Measurements from ENCODE around the gene LMNTD2. TPM values are rescaled to one million over a fixed set of nuclear protein-coding genes. Genes with fewer than 3 reads are reported as not detected.

LMNTD2 gene
- total and polyA plus RNA-seq, 2 donors (not counting 3 experiments of a cell fraction or from before 2014, with no cell fraction given) = 2.1 to 2.6 TPM

GRCh38 chr11:563066-563811, 2.7 kb upstream of the LMNTD2 start:
- H3K9ac ChIP-seq (replicated peaks; ENCODE audit: extremely low read depth, insufficient read depth, low read length) = no peak overlapping the region
- no peaks in the 10 kb centered on the region for H4K20me1 ChIP-seq (replicated peaks; ENCODE audit: control insufficient read depth, extremely low read depth, insufficient read depth, low read length)
- DNase-seq (ENCODE audit: low read depth, low spot score) (no peak), FAIRE-seq (no peak)
- ChIA-PET CTCF (interaction anchor here (1.5 to 2.2 kb wide), 2 partner anchors 9 to 12 kb away, joined by 6 to 7 read pairs; partner anchors contain the start of gene PHRF1), POLR2A (no interaction called here)
- no peaks in the 10 kb centered on the region for H3K79me2 ChIP-seq (ENCODE audit: control insufficient read depth, insufficient read depth, low read length)
- no peak overlapping the region for H3K27ac ChIP-seq (ENCODE audit: insufficient read depth, low read depth, low read length)
- H3K4me3 ChIP-seq (replicated peaks in 1 of 3; ENCODE audit: insufficient read depth in 1 of 3, low read depth in 1 of 3, low read length in 3 of 3) = no peak overlapping the region
- BruUV-seq (replicated peaks) = no TSS peak
- H3K4me2 ChIP-seq (ENCODE audit: insufficient read depth, low read length) = no peak overlapping the region
- H3K27me3 ChIP-seq (ENCODE audit: control insufficient read depth in 2 of 2, insufficient read depth in 2 of 2, low read length in 2 of 2) = no peaks in the 10 kb centered on the region
- TF ChIP-seq JUN (IDR thresholded peaks at IDR 0.05; ENCODE audit: borderline replicate concordance, insufficient read depth, insufficient read length, low read depth) = no peak
- TF ChIP-seq GATA2 (IDR thresholded peaks at IDR 0.05; ENCODE audit: insufficient read depth, insufficient read length, low read depth, low read length) = no peak
- TF ChIP-seq MYC (IDR thresholded peaks at IDR 0.05; ENCODE audit: low read depth, low read length) = no peak
- dilution Hi-C loops (cut with MboI; ENCODE audit: extremely low pct_ligation_motif_present, low sequenced_read_pairs) (no loop called here), intact Hi-C loops (cut with micrococcal nuclease) (no loop called here)
- H3K9me3 ChIP-seq (replicated peaks; ENCODE audit: control insufficient read depth, insufficient read depth, low read length) = no peaks in the 10 kb centered on the region
- H3K9me1 ChIP-seq (replicated peaks; ENCODE audit: control insufficient read depth, extremely low read depth, insufficient read depth, low read length) = no peaks in the 10 kb centered on the region
- H3K4me1 ChIP-seq (ENCODE audit: control insufficient read depth, extremely low read depth, insufficient read depth, low read length) = peaks cover 10% of the 10 kb centered on the region
- H2AFZ ChIP-seq (ENCODE audit: low read depth, low read length) = no peak overlapping the region
- peaks cover 0 to 2% of the 10 kb centered on the region in 2 experiments for H3K36me3 ChIP-seq (ENCODE audit: control insufficient read depth in 2 of 2, extremely low read depth in 1 of 2, insufficient read depth in 2 of 2, low read length in 2 of 2)

- ChIA-PET CTCF (interaction anchor here (1.4 kb wide), 1 partner anchor 14 kb away, joined by 4 read pairs; the partner anchor contains the start of gene PHRF1), POLR2A (no interaction called here)
- DNase-seq (ENCODE audit: low read depth, low spot score) = no peak
- no TSS peak for BruUV-seq (replicated peaks)
- TF ChIP-seq FOS (IDR thresholded peaks at IDR 0.05; ENCODE audit: borderline replicate concordance, insufficient read depth, low read length) (no peak), CTCF (IDR thresholded peaks at IDR 0.05; ENCODE audit: extremely low read depth in 1 of 2, insufficient read depth in 1 of 2, low read depth in 1 of 2, low read length in 2 of 2) (no peak), POLR2A (IDR thresholded peaks at IDR 0.05; ENCODE audit: low read depth, low read length) (no peak), GATA2 (IDR thresholded peaks at IDR 0.05; ENCODE audit: insufficient read depth, insufficient read length, low read depth, low read length) (no peak), MYC (IDR thresholded peaks at IDR 0.05; ENCODE audit: low read depth, low read length) (no peak), EZH2 (IDR thresholded peaks at IDR 0.05; ENCODE audit: borderline replicate concordance, low read depth, low read length, severe bottlenecking) (no peak), POLR2AphosphoS5 (IDR thresholded peaks at IDR 0.05; ENCODE audit: insufficient read depth, low read depth, low read length) (no peak), JUN (IDR thresholded peaks at IDR 0.05; ENCODE audit: borderline replicate concordance, insufficient read depth, insufficient read length, low read depth) (no peak), MAX (IDR thresholded peaks at IDR 0.05; ENCODE audit: insufficient read depth, insufficient read length) (no peak)
- no peak overlapping the region for H3K4me2 ChIP-seq (ENCODE audit: insufficient read depth, low read length)
- no peak overlapping the region for H3K9ac ChIP-seq (replicated peaks; ENCODE audit: extremely low read depth, insufficient read depth, low read length)
- no peak overlapping the region for H3K4me3 ChIP-seq (replicated peaks in 1 of 3; ENCODE audit: insufficient read depth in 1 of 3, low read depth in 1 of 3, low read length in 3 of 3)
- peaks cover 0 to 2% of the 10 kb centered on the region in 2 experiments for H3K36me3 ChIP-seq (ENCODE audit: control insufficient read depth in 2 of 2, extremely low read depth in 1 of 2, insufficient read depth in 2 of 2, low read length in 2 of 2)
- no peaks in the 10 kb centered on the region for H3K9me1 ChIP-seq (replicated peaks; ENCODE audit: control insufficient read depth, extremely low read depth, insufficient read depth, low read length)
- no peaks in the 10 kb centered on the region for H3K79me2 ChIP-seq (ENCODE audit: control insufficient read depth, insufficient read depth, low read length)
- dilution Hi-C loops (cut with MboI; ENCODE audit: extremely low pct_ligation_motif_present, low sequenced_read_pairs) (no loop called here), intact Hi-C loops (cut with micrococcal nuclease) (no loop called here)
- H3K4me1 ChIP-seq (ENCODE audit: control insufficient read depth, extremely low read depth, insufficient read depth, low read length) = peaks cover 6% of the 10 kb centered on the region
- FAIRE-seq = no peak
- peaks cover under 1% of the 10 kb centered on the region in 2 experiments for H3K27me3 ChIP-seq (ENCODE audit: control insufficient read depth in 2 of 2, insufficient read depth in 2 of 2, low read length in 2 of 2)
- no peak overlapping the region for H2AFZ ChIP-seq (ENCODE audit: low read depth, low read length)
- H4K20me1 ChIP-seq (replicated peaks; ENCODE audit: control insufficient read depth, extremely low read depth, insufficient read depth, low read length) = no peaks in the 10 kb centered on the region
- no peak overlapping the region for H3K27ac ChIP-seq (ENCODE audit: insufficient read depth, low read depth, low read length)
- no peaks in the 10 kb centered on the region for H3K9me3 ChIP-seq (replicated peaks; ENCODE audit: control insufficient read depth, insufficient read depth, low read length)
Observed at GRCh38 chr11:562046-562645, 1.6 kb upstream of the LMNTD2 start.
